Mesendoderm (in vitro differentiated cells): ENCODE data around the gene CARS1.

ENCODE experiments used
- DNase-seq: peaks from one replicate; pipeline ENCODE4 v3.0.0; 2013
- H2AK5ac ChIP-seq: 2 replicates; pipeline ENCODE4 v1.6.1; 2013; ENCODE audit warnings: low read length, inconsistent platforms
- H2BK120ac ChIP-seq: 2 replicates; pipeline ENCODE4 v1.6.1; 2013; ENCODE audit warnings: low read depth, mild to moderate bottlenecking, low read length, moderate library complexity, mixed read lengths
- H2BK15ac ChIP-seq: replicated peaks from 2 replicates; pipeline ENCODE4 v1.6.1; 2013; ENCODE audit warnings: low read depth, mild to moderate bottlenecking, moderate library complexity
- H2BK5ac ChIP-seq: 2 replicates; pipeline ENCODE4 v1.6.1; 2013; ENCODE audit warnings: low read length, inconsistent platforms
- H3K18ac ChIP-seq: 2 replicates; pipeline ENCODE4 v1.6.1; 2013; ENCODE audit warnings: mild to moderate bottlenecking, low read length, mixed read lengths
- H3K23ac ChIP-seq: one replicate; pipeline ENCODE4 v1.6.1; 2013; ENCODE audit warnings: low read length
- H3K27ac ChIP-seq: 2 replicates; pipeline ENCODE4 v1.5.1; 2013; ENCODE audit warnings: low read depth, mild to moderate bottlenecking, inconsistent platforms, low read length, moderate library complexity
- H3K27me3 ChIP-seq: 2 replicates; pipeline ENCODE4 v1.6.1; 2013; ENCODE audit warnings: low read length, control low read depth, mild to moderate bottlenecking, inconsistent platforms; ENCODE audit not compliant: insufficient read depth, poor library complexity
- H3K36me3 ChIP-seq: 2 replicates; pipeline ENCODE4 v1.6.1; 2013; ENCODE audit warnings: low read length, inconsistent platforms; ENCODE audit not compliant: control insufficient read depth, insufficient read depth
- H3K4ac ChIP-seq: one replicate; pipeline ENCODE4 v1.6.1; 2013; ENCODE audit warnings: low read depth, mild to moderate bottlenecking, low read length, moderate library complexity
- H3K4me1 ChIP-seq: 2 replicates; pipeline ENCODE4 v1.6.1; 2013; ENCODE audit warnings: low read depth, low read length, inconsistent platforms; ENCODE audit not compliant: control insufficient read depth
- H3K4me2 ChIP-seq: 2 replicates; pipeline ENCODE4 v1.6.1; 2013; ENCODE audit warnings: low read length
- H3K4me3 ChIP-seq: 2 replicates; pipeline ENCODE4 v1.5.1; 2013; ENCODE audit warnings: mild to moderate bottlenecking, low read length
- H3K56ac ChIP-seq: one replicate; pipeline ENCODE4 v1.6.1; 2013; ENCODE audit warnings: low read length
- H3K79me1 ChIP-seq: 2 replicates; pipeline ENCODE4 v1.6.1; 2013; ENCODE audit warnings: low read length, inconsistent platforms
- H3K79me2 ChIP-seq: 2 replicates; pipeline ENCODE4 v1.6.1; 2013; ENCODE audit warnings: mild to moderate bottlenecking, low read length; ENCODE audit not compliant: control insufficient read depth, insufficient read depth
- H3K9ac ChIP-seq: 2 replicates; pipeline ENCODE4 v1.6.1; 2013; ENCODE audit warnings: low read length, inconsistent platforms
- H4K5ac ChIP-seq: one replicate; pipeline ENCODE4 v1.6.1; 2013; ENCODE audit warnings: low read length
- H4K8ac ChIP-seq: one replicate; pipeline ENCODE4 v1.6.1; 2013; ENCODE audit warnings: low read depth, mild to moderate bottlenecking, control low read depth, low read length, moderate library complexity
- WGBS: extraction: QIAGEN DNeasy Blood & Tissue Kit; methylation state at CpG from one replicate; pipeline ENCODE4 v1.1.7; 2013; ENCODE audit warnings: low lambda C conversion rate, missing lambda C conversion rate; ENCODE audit not compliant: insufficient coverage; ENCODE audit errors: extremely low coverage; 5-methylcytosine and 5-hydroxymethylcytosine counted together

CARS1 gene

GRCh38 chr11:2995031-2995561, 62.1 kb downstream of the CARS1 start:
- Histone ChIP-seq H3K79me1 (peaks cover 2% of the 10 kb centered on the region), H3K36me3 (peaks cover under 1% of the 10 kb centered on the region), H3K4me3 (no peak overlapping the region), H4K8ac (no peak overlapping the region), H4K5ac (no peak overlapping the region), H2BK5ac (no peak overlapping the region), H3K27me3 (no peaks in the 10 kb centered on the region), H3K18ac (no peak overlapping the region), H3K56ac (no peak overlapping the region), H3K4me1 (no peaks in the 10 kb centered on the region), H3K79me2 (peaks cover 17% of the 10 kb centered on the region), H2BK120ac (no peak overlapping the region), H3K9ac (no peak overlapping the region), H2AK5ac (no peak overlapping the region), H3K23ac (no peak overlapping the region), H2BK15ac (no peak overlapping the region), H3K4me2 (no peak overlapping the region), H3K4ac (no peak overlapping the region), H3K27ac (no peak overlapping the region)
- WGBS = no CpG with 5 or more reads among the region's 13 CpGs
- no peak for DNase-seq

GRCh38 chr11:2994336-2994730, 62.9 kb downstream of the CARS1 start:
- Histone ChIP-seq H2BK120ac (no peak overlapping the region), H2BK5ac (no peak overlapping the region), H3K4me1 (no peaks in the 10 kb centered on the region), H3K27ac (no peak overlapping the region), H3K56ac (no peak overlapping the region), H3K79me2 (peaks cover 25% of the 10 kb centered on the region), H3K4me2 (no peak overlapping the region), H2AK5ac (no peak overlapping the region), H3K79me1 (peaks cover 2% of the 10 kb centered on the region), H2BK15ac (no peak overlapping the region), H3K23ac (no peak overlapping the region), H3K36me3 (no peaks in the 10 kb centered on the region), H3K9ac (no peak overlapping the region), H3K4ac (no peak overlapping the region), H3K18ac (no peak overlapping the region), H3K27me3 (no peaks in the 10 kb centered on the region), H4K5ac (no peak overlapping the region), H4K8ac (no peak overlapping the region), H3K4me3 (no peak overlapping the region)
- no peak for DNase-seq
- no CpG with 5 or more reads among the region's 4 CpGs for WGBS

GRCh38 chr11:2992997-2993325, 64.3 kb downstream of the CARS1 start:
- H3K27ac ChIP-seq = peak overlapping the region; percentile 21
- H3K56ac ChIP-seq = peak overlapping the region; percentile 90
- H3K27me3 ChIP-seq = no peaks in the 10 kb centered on the region
- H3K23ac ChIP-seq = peak overlapping the region; percentile 83
- H3K4me2 ChIP-seq = peak overlapping the region; percentile 36
- no CpG with 5 or more reads among the region's 7 CpGs for WGBS
- no peak overlapping the region for H2AK5ac ChIP-seq
- no peak overlapping the region for H2BK15ac ChIP-seq
- no peak overlapping the region for H4K5ac ChIP-seq
- H3K18ac ChIP-seq = peak overlapping the region; percentile 34
- H3K79me1 ChIP-seq = peaks cover 2% of the 10 kb centered on the region
- peak overlapping the region; percentile 68 for H3K4me3 ChIP-seq
- peak overlapping the region; percentile 82 for H3K4ac ChIP-seq
- peaks cover under 1% of the 10 kb centered on the region for H3K4me1 ChIP-seq
- H3K36me3 ChIP-seq = no peaks in the 10 kb centered on the region
- H3K79me2 ChIP-seq = peaks cover 39% of the 10 kb centered on the region
- peak overlapping the region; percentile 76 for H3K9ac ChIP-seq
- no peak for DNase-seq
- H2BK5ac ChIP-seq = peak overlapping the region; percentile 67
- H4K8ac ChIP-seq = no peak overlapping the region
- H2BK120ac ChIP-seq = no peak overlapping the region

GRCh38 chr11:2992234-2992996, 64.8 kb downstream of the CARS1 start, which contains the start of gene NAP1L4:
Gene NAP1L4, minus strand, starts transcription at chr11:2992329. Its CDS starts 13,109 bp downstream, at chr11:2979220.
- WGBS = no CpG with 5 or more reads among the region's 77 CpGs
- H3K4ac ChIP-seq = peak within 1 kb of the TSS; percentile 83
- H3K79me2 ChIP-seq = peaks cover 43% of the 10 kb centered on the region
- H4K5ac ChIP-seq = no peak within 1 kb of the TSS
- H3K23ac ChIP-seq = peak within 1 kb of the TSS; percentile 95
- peak within 1 kb of the TSS; percentile 96 for H3K9ac ChIP-seq
- H2BK120ac ChIP-seq = peak within 1 kb of the TSS; percentile 88
- H3K4me1 ChIP-seq = peaks cover 3% of the 10 kb centered on the region
- H3K18ac ChIP-seq = peak within 1 kb of the TSS; percentile 99
- peak within 1 kb of the TSS; percentile 92 for H3K27ac ChIP-seq
- peak within 1 kb of the TSS; percentile 96 for H3K56ac ChIP-seq
- peaks cover 2% of the 10 kb centered on the region for H3K36me3 ChIP-seq
- peaks cover 3% of the 10 kb centered on the region for H3K79me1 ChIP-seq
- H2BK15ac ChIP-seq = no peak within 1 kb of the TSS
- H3K4me3 ChIP-seq = peak within 1 kb of the TSS; percentile 89
- no peaks in the 10 kb centered on the region for H3K27me3 ChIP-seq
- no peak within 1 kb of the TSS for H4K8ac ChIP-seq
- peak within 1 kb of the TSS; percentile 69 for H2AK5ac ChIP-seq
- peak within 1 kb of the TSS; percentile 67 for H2BK5ac ChIP-seq
- DNase-seq = peak; percentile 99
- H3K4me2 ChIP-seq = peak within 1 kb of the TSS; percentile 86

- Histone ChIP-seq H2BK120ac (peak overlapping the region; percentile 88), H3K4me1 (peaks cover 3% of the 10 kb centered on the region), H2BK5ac (no peak overlapping the region), H3K79me1 (peaks cover 3% of the 10 kb centered on the region), H3K4ac (peak overlapping the region; percentile 83), H3K4me3 (peak overlapping the region; percentile 89), H3K27me3 (no peaks in the 10 kb centered on the region), H3K56ac (peak overlapping the region; percentile 96), H3K27ac (peak overlapping the region; percentile 92), H3K9ac (peak overlapping the region; percentile 96), H3K4me2 (peak overlapping the region; percentile 86), H2BK15ac (no peak overlapping the region), H3K18ac (peak overlapping the region; percentile 99), H2AK5ac (peak overlapping the region; percentile 69), H4K5ac (no peak overlapping the region), H3K23ac (peak overlapping the region; percentile 95), H4K8ac (no peak overlapping the region), H3K36me3 (peaks cover 2% of the 10 kb centered on the region), H3K79me2 (peaks cover 51% of the 10 kb centered on the region)
- DNase-seq = peak; percentile 79
- WGBS = no CpG with 5 or more reads among the region's 79 CpGs
Observed at GRCh38 chr11:2991452-2992233, 65.6 kb downstream of the CARS1 start.
